HepG2 (cell line): ENCODE measurements around the gene GPS1. TPM values are rescaled to one million over a fixed set of nuclear protein-coding genes. Genes with fewer than 3 reads are reported as not detected.

Experiments used
- AGO2 ChIP-seq: fragments of 200-400 bp; formaldehyde crosslinking; optimal IDR thresholded peaks from 2 replicates; pipeline ENCODE3; 2017; ENCODE audit warnings: mild to moderate bottlenecking, low read depth, low read length, moderate library complexity
- ATAD3A ChIP-seq: sonication (generic); formaldehyde crosslinking; IDR thresholded peaks from 2 replicates; pipeline ENCODE4 v1.4.0; 2020; ENCODE audit warnings: missing genetic modification reagents
- FOXK1 ChIP-seq: sonication (generic); formaldehyde crosslinking; IDR thresholded peaks from 2 replicates; pipeline ENCODE4 v1.4.0; 2020; ENCODE audit warnings: low read depth, missing genetic modification reagents, borderline replicate concordance
- RBM22 ChIP-seq: fragments of 200-400 bp; formaldehyde crosslinking; optimal IDR thresholded peaks from 2 replicates; pipeline ENCODE3; 2017; ENCODE audit warnings: mild to moderate bottlenecking, low read length, moderate library complexity
- SOX6 ChIP-seq, 2 experiments: fragments of 450-650 bp in 1 of 2; sonication (generic) in 1 of 2; formaldehyde crosslinking in 1 of 2; IDR thresholded peaks; 2 replicates each; pipeline versions ENCODE4 v1.4.0 to v1.6.1; 2017 to 2020; ENCODE audit warnings: antibody characterized with exemption in 1 of 2, mild to moderate bottlenecking in 1 of 2, missing genetic modification reagents in 1 of 2
- SP1 ChIP-seq, 2 experiments: fragments of 450-650 bp in 1 of 2; sonication (generic) in 1 of 2; formaldehyde crosslinking in 1 of 2; IDR thresholded peaks; 2 replicates each; pipeline versions ENCODE4 v1.4.0 to v1.6.1; 2016 to 2020; ENCODE audit warnings: missing genetic modification reagents in 1 of 2
- ZFP91 ChIP-seq: sonication (generic); formaldehyde crosslinking; IDR thresholded peaks from 2 replicates; pipeline ENCODE4 v1.9.0; 2022; ENCODE audit warnings: missing genetic modification reagents, mild to moderate bottlenecking, borderline replicate concordance
- ZKSCAN8 ChIP-seq: IDR thresholded peaks from 2 replicates; pipeline ENCODE4 v1.6.1; 2016; ENCODE audit warnings: borderline replicate concordance, missing genetic modification reagents, missing compliant biosample characterization
- ZNF274 ChIP-seq: sonication (generic); formaldehyde crosslinking; IDR thresholded peaks from 2 replicates; pipeline ENCODE4 v1.5.1; 2020; ENCODE audit warnings: mild to moderate bottlenecking, missing genetic modification reagents
- polyA plus RNA-seq, 8 experiments: library from polyadenylated mRNA; depleted of rRNA in 3 of 8; stranded (reverse) in 7 of 8; unstranded in 1 of 8; fragments of >200 nt; fragmentation: Illumina TruSeq in 4 of 8; extraction: Trizol in 4 of 8; gene quantifications; 2 replicates each; pipeline versions ENCODE4 v1.2.1 to v1.2.3, GENCODE V29; 2011 to 2016; ENCODE audit warnings: low read depth in 4 of 8, missing spikeins in 1 of 8, mixed read lengths in 1 of 8; ENCODE audit not compliant: insufficient read depth in 1 of 8
- total RNA-seq, 5 experiments: library from RNA; depleted of rRNA; stranded (reverse); fragments of >200 nt; fragmentation: Illumina TruSeq; extraction: Trizol; gene quantifications; 2 replicates each; pipeline ENCODE4 v1.2.3, GENCODE V29; 2016; ENCODE audit warnings: low read depth in 1 of 5
- TF ChIP-seq, protein P1 (sequence below), 2 experiments: fragments of 450-650 bp in 1 of 2; sonication (generic) in 1 of 2; formaldehyde crosslinking in 1 of 2; IDR thresholded peaks; 2 replicates each; pipeline versions ENCODE4 v1.6.1 to v1.8.0; 2016 to 2022; ENCODE audit warnings: antibody characterized with exemption in 1 of 2, mild to moderate bottlenecking in 1 of 2, missing genetic modification reagents in 1 of 2
- TF ChIP-seq, protein P2 (sequence below): sonication (generic); formaldehyde crosslinking; conservative IDR thresholded peaks from 2 replicates; pipeline ENCODE4 v1.4.0; 2020; ENCODE audit warnings: missing genetic modification reagents
- TF ChIP-seq, protein P3 (sequence below), 2 experiments: sonication (generic) in 1 of 2; formaldehyde crosslinking in 1 of 2; IDR thresholded peaks; 2 replicates each; pipeline versions ENCODE4 v1.4.0 to v1.6.1; 2018 to 2020; ENCODE audit warnings: missing genetic modification reagents in 2 of 2, borderline replicate concordance in 1 of 2, low read depth in 1 of 2, mild to moderate bottlenecking in 1 of 2, missing biosample characterization in 1 of 2

Gene GPS1
- total and polyA plus RNA-seq, 2 of the 13 experiments (the other 11 are each of a cell fraction or from before 2014, with no cell fraction given) = 124 to 128 TPM

DNA sequence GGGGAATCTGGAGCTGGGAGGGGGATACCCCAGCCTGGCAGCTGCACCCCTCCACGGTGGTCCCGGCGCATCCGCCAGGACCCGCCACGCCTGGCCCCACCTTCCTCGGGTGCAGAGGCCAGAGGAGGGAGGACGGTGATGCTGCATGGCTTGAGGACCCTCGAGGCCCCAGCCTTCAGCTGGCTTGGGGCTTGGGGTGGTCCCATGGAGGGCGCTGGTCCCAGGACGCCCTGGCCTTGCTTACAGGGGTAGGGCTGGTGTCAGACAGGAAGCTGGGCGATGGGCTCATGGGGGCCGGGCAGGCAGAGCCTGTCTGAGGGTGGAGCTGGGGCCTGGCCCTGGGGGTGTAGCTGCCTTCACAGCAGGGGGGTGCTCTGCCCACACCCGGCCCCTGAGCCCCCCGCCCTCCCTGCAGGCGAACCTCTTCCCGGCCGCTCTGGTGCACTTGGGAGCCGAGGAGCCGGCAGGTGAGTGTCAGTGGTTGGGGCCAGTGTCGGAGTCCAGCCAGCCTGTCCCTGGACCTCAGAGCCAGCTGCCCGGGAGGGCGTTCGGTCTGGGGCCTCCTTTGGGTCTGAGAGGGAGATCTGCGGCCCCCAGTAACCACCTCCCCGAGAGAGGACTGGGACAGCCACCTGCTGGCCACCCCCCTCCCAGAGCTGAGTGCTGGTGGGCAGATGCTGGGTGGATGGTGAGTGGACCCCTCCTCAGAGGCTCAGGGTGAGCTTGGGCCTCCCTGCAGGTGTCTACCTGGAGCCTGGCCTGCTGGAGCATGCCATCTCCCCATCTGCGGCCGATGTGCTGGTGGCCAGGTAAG, 35.4 kb upstream of the GPS1 start (continued):
- TF ChIP-seq, protein P1, sequence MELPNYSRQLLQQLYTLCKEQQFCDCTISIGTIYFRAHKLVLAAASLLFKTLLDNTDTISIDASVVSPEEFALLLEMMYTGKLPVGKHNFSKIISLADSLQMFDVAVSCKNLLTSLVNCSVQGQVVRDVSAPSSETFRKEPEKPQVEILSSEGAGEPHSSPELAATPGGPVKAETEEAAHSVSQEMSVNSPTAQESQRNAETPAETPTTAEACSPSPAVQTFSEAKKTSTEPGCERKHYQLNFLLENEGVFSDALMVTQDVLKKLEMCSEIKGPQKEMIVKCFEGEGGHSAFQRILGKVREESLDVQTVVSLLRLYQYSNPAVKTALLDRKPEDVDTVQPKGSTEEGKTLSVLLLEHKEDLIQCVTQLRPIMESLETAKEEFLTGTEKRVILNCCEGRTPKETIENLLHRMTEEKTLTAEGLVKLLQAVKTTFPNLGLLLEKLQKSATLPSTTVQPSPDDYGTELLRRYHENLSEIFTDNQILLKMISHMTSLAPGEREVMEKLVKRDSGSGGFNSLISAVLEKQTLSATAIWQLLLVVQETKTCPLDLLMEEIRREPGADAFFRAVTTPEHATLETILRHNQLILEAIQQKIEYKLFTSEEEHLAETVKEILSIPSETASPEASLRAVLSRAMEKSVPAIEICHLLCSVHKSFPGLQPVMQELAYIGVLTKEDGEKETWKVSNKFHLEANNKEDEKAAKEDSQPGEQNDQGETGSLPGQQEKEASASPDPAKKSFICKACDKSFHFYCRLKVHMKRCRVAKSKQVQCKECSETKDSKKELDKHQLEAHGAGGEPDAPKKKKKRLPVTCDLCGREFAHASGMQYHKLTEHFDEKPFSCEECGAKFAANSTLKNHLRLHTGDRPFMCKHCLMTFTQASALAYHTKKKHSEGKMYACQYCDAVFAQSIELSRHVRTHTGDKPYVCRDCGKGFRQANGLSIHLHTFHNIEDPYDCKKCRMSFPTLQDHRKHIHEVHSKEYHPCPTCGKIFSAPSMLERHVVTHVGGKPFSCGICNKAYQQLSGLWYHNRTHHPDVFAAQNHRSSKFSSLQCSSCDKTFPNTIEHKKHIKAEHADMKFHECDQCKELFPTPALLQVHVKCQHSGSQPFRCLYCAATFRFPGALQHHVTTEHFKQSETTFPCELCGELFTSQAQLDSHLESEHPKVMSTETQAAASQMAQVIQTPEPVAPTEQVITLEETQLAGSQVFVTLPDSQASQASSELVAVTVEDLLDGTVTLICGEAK (IDR thresholded peaks at IDR 0.05) = no peak
- TF ChIP-seq, protein P1 (CRISPR knock-in tag; IDR thresholded peaks at IDR 0.05) = 0 out of 2 replicates have a peak, but pooled peaks have one; percentile 0
- TF ChIP-seq, protein P2, sequence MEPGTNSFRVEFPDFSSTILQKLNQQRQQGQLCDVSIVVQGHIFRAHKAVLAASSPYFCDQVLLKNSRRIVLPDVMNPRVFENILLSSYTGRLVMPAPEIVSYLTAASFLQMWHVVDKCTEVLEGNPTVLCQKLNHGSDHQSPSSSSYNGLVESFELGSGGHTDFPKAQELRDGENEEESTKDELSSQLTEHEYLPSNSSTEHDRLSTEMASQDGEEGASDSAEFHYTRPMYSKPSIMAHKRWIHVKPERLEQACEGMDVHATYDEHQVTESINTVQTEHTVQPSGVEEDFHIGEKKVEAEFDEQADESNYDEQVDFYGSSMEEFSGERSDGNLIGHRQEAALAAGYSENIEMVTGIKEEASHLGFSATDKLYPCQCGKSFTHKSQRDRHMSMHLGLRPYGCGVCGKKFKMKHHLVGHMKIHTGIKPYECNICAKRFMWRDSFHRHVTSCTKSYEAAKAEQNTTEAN (CRISPR knock-in tag) = no peak
- TF ChIP-seq RBM22 = peak; percentile 80
- no peak for TF ChIP-seq SP1 (IDR thresholded peaks at IDR 0.05)
- 0 out of 2 replicates have a peak, but pooled peaks have one; percentile 20 for TF ChIP-seq SP1 (CRISPR knock-in tag; IDR thresholded peaks at IDR 0.05)
- peak; percentile 97 for TF ChIP-seq AGO2
- no peak; the same call in 1 of the 2 replicates for TF ChIP-seq FOXK1 (CRISPR knock-in tag)
- no peak for TF ChIP-seq SOX6 (IDR thresholded peaks at IDR 0.05)
- no peak for TF ChIP-seq SOX6 (CRISPR knock-in tag; IDR thresholded peaks at IDR 0.05)
- 0 out of 2 replicates have a peak, but pooled peaks have one; percentile 40 for TF ChIP-seq ZNF274 (CRISPR knock-in tag)
- no peak for TF ChIP-seq ATAD3A (CRISPR knock-in tag)
- 0 out of 2 replicates have a peak, but pooled peaks have one; percentile 11 for TF ChIP-seq ZKSCAN8 (CRISPR knock-in tag)
- TF ChIP-seq, protein P3, sequence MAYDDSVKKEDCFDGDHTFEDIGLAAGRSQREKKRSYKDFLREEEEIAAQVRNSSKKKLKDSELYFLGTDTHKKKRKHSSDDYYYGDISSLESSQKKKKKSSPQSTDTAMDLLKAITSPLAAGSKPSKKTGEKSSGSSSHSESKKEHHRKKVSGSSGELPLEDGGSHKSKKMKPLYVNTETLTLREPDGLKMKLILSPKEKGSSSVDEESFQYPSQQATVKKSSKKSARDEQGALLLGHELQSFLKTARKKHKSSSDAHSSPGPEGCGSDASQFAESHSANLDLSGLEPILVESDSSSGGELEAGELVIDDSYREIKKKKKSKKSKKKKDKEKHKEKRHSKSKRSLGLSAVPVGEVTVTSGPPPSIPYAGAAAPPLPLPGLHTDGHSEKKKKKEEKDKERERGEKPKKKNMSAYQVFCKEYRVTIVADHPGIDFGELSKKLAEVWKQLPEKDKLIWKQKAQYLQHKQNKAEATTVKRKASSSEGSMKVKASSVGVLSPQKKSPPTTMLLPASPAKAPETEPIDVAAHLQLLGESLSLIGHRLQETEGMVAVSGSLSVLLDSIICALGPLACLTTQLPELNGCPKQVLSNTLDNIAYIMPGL (CRISPR knock-in tag; IDR thresholded peaks at IDR 0.05; ENCODE audit: borderline replicate concordance in 1 of 2, low read depth in 1 of 2) = no peak
- 0 out of 2 replicates have a peak, but pooled peaks have one; percentile 13 for TF ChIP-seq ZFP91 (CRISPR knock-in tag)
